Activated naive CD8-positive, alpha-beta T cell treated with anti-CD3 and anti-CD28 coated beads, Interleukin-2, amount 50 U/mL, for 24 hours (primary cell): ENCODE data around the gene LASP1NB.
A peak's percentile ranks its signal among the peaks of the same experiment; 100 is the strongest.

Experiments
- ATAC-seq: fragments of 150-1000 bp; cut with Tn5 transposase; one replicate; pipeline ENCODE4 v1.10.0; 2021
- DNase-seq: peaks from one replicate; pipeline ENCODE4 v3.0.0; 2021
- H3K27ac Mint-ChIP-seq: one replicate; pipeline ENCODE4 v1.8.0; 2021; ENCODE audit warnings: mild to moderate bottlenecking, mixed read lengths
- H3K27me3 Mint-ChIP-seq: one replicate; pipeline ENCODE4 v1.8.0; 2021; ENCODE audit warnings: mixed read lengths
- H3K36me3 Mint-ChIP-seq: one replicate; pipeline ENCODE4 v1.8.0; 2021; ENCODE audit warnings: low read depth, mixed read lengths
- H3K4me1 Mint-ChIP-seq: one replicate; pipeline ENCODE4 v1.8.0; 2021; ENCODE audit warnings: mixed read lengths
- H3K4me3 Mint-ChIP-seq: one replicate; pipeline ENCODE4 v1.8.0; 2021; ENCODE audit warnings: mild to moderate bottlenecking, moderate library complexity, mixed read lengths
- H3K9me3 Mint-ChIP-seq: one replicate; pipeline ENCODE4 v1.8.0; 2021; ENCODE audit warnings: mixed read lengths

The LASP1NB gene

GRCh38 chr17:38891441-38891840 lies 34.0 kb upstream of the LASP1NB start:
- no peaks in the 10 kb centered on the region for H3K9me3 Mint-ChIP-seq
- H3K36me3 Mint-ChIP-seq: peaks cover 16% of the 10 kb centered on the region
- no peaks in the 10 kb centered on the region for H3K27me3 Mint-ChIP-seq
- no peak for ATAC-seq
- no peak overlapping the region for H3K4me3 Mint-ChIP-seq
- H3K27ac Mint-ChIP-seq: peak overlapping the region; percentile 80
- DNase-seq: no peak
- H3K4me1 Mint-ChIP-seq: peaks cover 84% of the 10 kb centered on the region

GRCh38 chr17:38892083-38892482 lies 33.3 kb upstream of the LASP1NB start:
- Mint-ChIP-seq H3K36me3 (peaks cover 19% of the 10 kb centered on the region), H3K27ac (peak overlapping the region; percentile 80), H3K4me3 (no peak overlapping the region), H3K9me3 (no peaks in the 10 kb centered on the region), H3K27me3 (no peaks in the 10 kb centered on the region), H3K4me1 (peaks cover 84% of the 10 kb centered on the region)
- no peak for ATAC-seq
- no peak for DNase-seq

- Mint-ChIP-seq H3K4me1 (peaks cover 84% of the 10 kb centered on the region), H3K27ac (peak overlapping the region; percentile 34)
Measured at GRCh38 chr17:38892620-38893019, 32.8 kb upstream of the LASP1NB start.

GRCh38 chr17:38893113-38893512 lies 32.3 kb upstream of the LASP1NB start:
- Mint-ChIP-seq H3K27me3 (no peaks in the 10 kb centered on the region), H3K4me3 (no peak overlapping the region), H3K4me1 (peaks cover 87% of the 10 kb centered on the region)

More at GRCh38 chr17:38892620-38893019, 32.8 kb upstream of the LASP1NB start:
- Mint-ChIP-seq H3K27me3 (no peaks in the 10 kb centered on the region), H3K9me3 (no peaks in the 10 kb centered on the region), H3K4me3 (no peak overlapping the region), H3K36me3 (peaks cover 24% of the 10 kb centered on the region)
- ATAC-seq: no peak
- no peak for DNase-seq

GRCh38 chr17:38893607-38894006 lies 31.8 kb upstream of the LASP1NB start:
- DNase-seq (peak; percentile 64), ATAC-seq (peak; percentile 62)
- H3K36me3 Mint-ChIP-seq: peaks cover 24% of the 10 kb centered on the region
- no peaks in the 10 kb centered on the region for H3K27me3 Mint-ChIP-seq
- H3K27ac Mint-ChIP-seq: peak overlapping the region; percentile 47
- peak overlapping the region; percentile 11 for H3K4me3 Mint-ChIP-seq
- H3K4me1 Mint-ChIP-seq: peaks cover 92% of the 10 kb centered on the region
- H3K9me3 Mint-ChIP-seq: no peaks in the 10 kb centered on the region

More at GRCh38 chr17:38893113-38893512, 32.3 kb upstream of the LASP1NB start:
- ATAC-seq (no peak), DNase-seq (no peak)
- peak overlapping the region; percentile 47 for H3K27ac Mint-ChIP-seq
- H3K9me3 Mint-ChIP-seq: no peaks in the 10 kb centered on the region
- peaks cover 24% of the 10 kb centered on the region for H3K36me3 Mint-ChIP-seq

GRCh38 chr17:38894276-38894675 lies 31.1 kb upstream of the LASP1NB start:
- Mint-ChIP-seq H3K27me3 (no peaks in the 10 kb centered on the region), H3K36me3 (peaks cover 26% of the 10 kb centered on the region), H3K9me3 (no peaks in the 10 kb centered on the region), H3K4me1 (peaks cover 92% of the 10 kb centered on the region), H3K27ac (peak overlapping the region; percentile 47), H3K4me3 (no peak overlapping the region)
- ATAC-seq (no peak), DNase-seq (no peak)

GRCh38 chr17:38896346-38896954 lies 29.0 kb upstream of the LASP1NB start:
- DNase-seq (no peak), ATAC-seq (no peak)
- H3K4me1 Mint-ChIP-seq: peaks cover 92% of the 10 kb centered on the region
- H3K27ac Mint-ChIP-seq: peak overlapping the region; percentile 77
- no peaks in the 10 kb centered on the region for H3K27me3 Mint-ChIP-seq
- no peaks in the 10 kb centered on the region for H3K9me3 Mint-ChIP-seq
- H3K4me3 Mint-ChIP-seq: no peak overlapping the region
- peaks cover 25% of the 10 kb centered on the region for H3K36me3 Mint-ChIP-seq

- peaks cover 88% of the 10 kb centered on the region for H3K4me1 Mint-ChIP-seq
Measured at GRCh38 chr17:38897176-38897575, 28.2 kb upstream of the LASP1NB start.

GRCh38 chr17:38897671-38898290 lies 27.6 kb upstream of the LASP1NB start:
- Mint-ChIP-seq H3K36me3 (peaks cover 23% of the 10 kb centered on the region), H3K9me3 (no peaks in the 10 kb centered on the region), H3K27ac (peak overlapping the region; percentile 94), H3K4me1 (peaks cover 83% of the 10 kb centered on the region), H3K27me3 (no peaks in the 10 kb centered on the region), H3K4me3 (peak overlapping the region; percentile 71)
- DNase-seq: no peak
- no peak for ATAC-seq

More at GRCh38 chr17:38897176-38897575, 28.2 kb upstream of the LASP1NB start:
- Mint-ChIP-seq H3K9me3 (no peaks in the 10 kb centered on the region), H3K27ac (peak overlapping the region; percentile 94), H3K4me3 (peak overlapping the region; percentile 71), H3K27me3 (no peaks in the 10 kb centered on the region), H3K36me3 (peaks cover 23% of the 10 kb centered on the region)
- no peak for DNase-seq
- no peak for ATAC-seq

- no peak for DNase-seq
- H3K36me3 Mint-ChIP-seq: peaks cover 25% of the 10 kb centered on the region
- peak overlapping the region; percentile 71 for H3K4me3 Mint-ChIP-seq
- no peaks in the 10 kb centered on the region for H3K9me3 Mint-ChIP-seq
- H3K4me1 Mint-ChIP-seq: peaks cover 82% of the 10 kb centered on the region
- H3K27ac Mint-ChIP-seq: peak overlapping the region; percentile 94
- ATAC-seq: peak; percentile 20
- no peaks in the 10 kb centered on the region for H3K27me3 Mint-ChIP-seq
Measured at GRCh38 chr17:38898291-38898679, 27.1 kb upstream of the LASP1NB start.

GRCh38 chr17:38898812-38899348 lies 26.5 kb upstream of the LASP1NB start:
- peaks cover 82% of the 10 kb centered on the region for H3K4me1 Mint-ChIP-seq

GRCh38 chr17:38899421-38899820 lies 26.0 kb upstream of the LASP1NB start:
- peaks cover 31% of the 10 kb centered on the region for H3K36me3 Mint-ChIP-seq
- peak overlapping the region; percentile 94 for H3K27ac Mint-ChIP-seq
- ATAC-seq: peak; percentile 2
- no peaks in the 10 kb centered on the region for H3K9me3 Mint-ChIP-seq
- peaks cover 79% of the 10 kb centered on the region for H3K4me1 Mint-ChIP-seq
- no peaks in the 10 kb centered on the region for H3K27me3 Mint-ChIP-seq
- peak overlapping the region; percentile 71 for H3K4me3 Mint-ChIP-seq
- no peak for DNase-seq

More at GRCh38 chr17:38898812-38899348, 26.5 kb upstream of the LASP1NB start:
- ATAC-seq (peak; percentile 90), DNase-seq (peak; percentile 92)
- peak overlapping the region; percentile 71 for H3K4me3 Mint-ChIP-seq
- no peaks in the 10 kb centered on the region for H3K27me3 Mint-ChIP-seq
- H3K27ac Mint-ChIP-seq: peak overlapping the region; percentile 94
- H3K9me3 Mint-ChIP-seq: no peaks in the 10 kb centered on the region
- peaks cover 30% of the 10 kb centered on the region for H3K36me3 Mint-ChIP-seq

- no peak for ATAC-seq
- H3K27ac Mint-ChIP-seq: peak overlapping the region; percentile 26
- H3K4me1 Mint-ChIP-seq: peaks cover 77% of the 10 kb centered on the region
- no peak overlapping the region for H3K4me3 Mint-ChIP-seq
- DNase-seq: no peak
- H3K9me3 Mint-ChIP-seq: no peaks in the 10 kb centered on the region
- H3K27me3 Mint-ChIP-seq: no peaks in the 10 kb centered on the region
- peaks cover 38% of the 10 kb centered on the region for H3K36me3 Mint-ChIP-seq
Measured at GRCh38 chr17:38900978-38901656, 24.3 kb upstream of the LASP1NB start.

GRCh38 chr17:38903404-38903803 lies 22.0 kb upstream of the LASP1NB start:
- peaks cover 73% of the 10 kb centered on the region for H3K4me1 Mint-ChIP-seq
- H3K27ac Mint-ChIP-seq: peak overlapping the region; percentile 32
- no peak overlapping the region for H3K4me3 Mint-ChIP-seq
- no peaks in the 10 kb centered on the region for H3K9me3 Mint-ChIP-seq
- no peaks in the 10 kb centered on the region for H3K27me3 Mint-ChIP-seq
- ATAC-seq (no peak), DNase-seq (no peak)
- peaks cover 29% of the 10 kb centered on the region for H3K36me3 Mint-ChIP-seq
